Lung (tissue), 12 donors: ENCODE results near the gene PHRF1. TPM values are rescaled to one million over a fixed set of nuclear protein-coding genes. Genes with fewer than 3 reads are reported as not detected.

ENCODE experiments used
- ATAC-seq: fragments of 200-7000 bp; cut with Tn5 transposase; one replicate; pipeline ENCODE4 v1.9.1; 2020; ENCODE audit warnings: moderate number of reproducible peaks; ENCODE audit not compliant: insufficient read depth, low FRiP score
- DNase-seq, 3 donors: peaks; one replicate each; pipeline ENCODE4 v3.0.0-alpha.2; 2013 to 2017
- H3K27ac ChIP-seq, 2 donors: one replicate each; pipeline ENCODE4 v1.5.1; 2013; ENCODE audit warnings: mild to moderate bottlenecking in 2 of 2, moderate library complexity in 2 of 2, control low read depth in 1 of 2, inconsistent platforms in 1 of 2, low read depth in 1 of 2, low read length in 1 of 2
- H3K27me3 ChIP-seq, 3 donors: one replicate each; pipeline ENCODE4 v1.5.1; 2013; ENCODE audit warnings: low read length in 2 of 3; ENCODE audit not compliant: control insufficient read depth in 3 of 3, insufficient read depth in 3 of 3
- H3K36me3 ChIP-seq, 4 donors: one replicate each; pipeline ENCODE4 v1.5.1; 2013; ENCODE audit warnings: low read length in 4 of 4, mild to moderate bottlenecking in 1 of 4, moderate library complexity in 1 of 4; ENCODE audit not compliant: control insufficient read depth in 4 of 4, insufficient read depth in 4 of 4
- H3K4me1 ChIP-seq, 5 donors: one replicate each; pipeline ENCODE4 v1.5.1; 2013; ENCODE audit warnings: low read length in 5 of 5, mild to moderate bottlenecking in 2 of 5, moderate library complexity in 1 of 5; ENCODE audit not compliant: control insufficient read depth in 5 of 5, insufficient read depth in 5 of 5
- H3K4me3 ChIP-seq: one replicate; pipeline ENCODE4 v1.5.1; 2013; ENCODE audit warnings: mild to moderate bottlenecking, control low read depth, moderate library complexity
- H3K9ac ChIP-seq, 2 donors: one replicate each; pipeline ENCODE4 v1.5.1; 2013; ENCODE audit warnings: low read length in 2 of 2, control low read depth in 1 of 2; ENCODE audit not compliant: insufficient read depth in 1 of 2
- H3K9me3 ChIP-seq, 4 donors: one replicate each; pipeline ENCODE4 v1.5.1; 2013; ENCODE audit warnings: low read length in 3 of 4, mild to moderate bottlenecking in 1 of 4, moderate library complexity in 1 of 4; ENCODE audit not compliant: control insufficient read depth in 4 of 4, insufficient read depth in 3 of 4
- WGBS, 2 donors: extraction: QIAGEN DNeasy Blood & Tissue Kit; methylation state at CpG; one replicate each; pipeline ENCODE4 v1.1.7; 2013; 5-methylcytosine and 5-hydroxymethylcytosine counted together
- polyA plus RNA-seq, 2 donors: library from polyadenylated mRNA; stranded (reverse); fragments of 200-250 nt; gene quantifications; one replicate each; pipeline ENCODE4 v1.2.1, GENCODE V29; 2013
- total RNA-seq, 2 donors: library from RNA; depleted of rRNA in 1 of 2; stranded (reverse); fragments of >200 nt in 1 of 2; gene quantifications; one replicate each; pipeline ENCODE4 v1.2.1, GENCODE V29; 2014 to 2021
- TF ChIP-seq, protein P1 (sequence below): IDR thresholded peaks from 2 replicates; pipeline ENCODE4 v1.5.1; 2012; ENCODE audit warnings: mild to moderate bottlenecking; ENCODE audit errors: control extremely low read depth, extremely low read depth
- donor health status: control.
- donor health status: control.
- donor health status: Bipolar disorder and iron deficiency.
- donor health status: healthy.
- donor health status: DM: yes; HTN: yes; CAD: no.

The PHRF1 gene
- total and polyA plus RNA-seq, 4 donors = 16.3 to 39.3 (median 23.5) TPM

DNA sequence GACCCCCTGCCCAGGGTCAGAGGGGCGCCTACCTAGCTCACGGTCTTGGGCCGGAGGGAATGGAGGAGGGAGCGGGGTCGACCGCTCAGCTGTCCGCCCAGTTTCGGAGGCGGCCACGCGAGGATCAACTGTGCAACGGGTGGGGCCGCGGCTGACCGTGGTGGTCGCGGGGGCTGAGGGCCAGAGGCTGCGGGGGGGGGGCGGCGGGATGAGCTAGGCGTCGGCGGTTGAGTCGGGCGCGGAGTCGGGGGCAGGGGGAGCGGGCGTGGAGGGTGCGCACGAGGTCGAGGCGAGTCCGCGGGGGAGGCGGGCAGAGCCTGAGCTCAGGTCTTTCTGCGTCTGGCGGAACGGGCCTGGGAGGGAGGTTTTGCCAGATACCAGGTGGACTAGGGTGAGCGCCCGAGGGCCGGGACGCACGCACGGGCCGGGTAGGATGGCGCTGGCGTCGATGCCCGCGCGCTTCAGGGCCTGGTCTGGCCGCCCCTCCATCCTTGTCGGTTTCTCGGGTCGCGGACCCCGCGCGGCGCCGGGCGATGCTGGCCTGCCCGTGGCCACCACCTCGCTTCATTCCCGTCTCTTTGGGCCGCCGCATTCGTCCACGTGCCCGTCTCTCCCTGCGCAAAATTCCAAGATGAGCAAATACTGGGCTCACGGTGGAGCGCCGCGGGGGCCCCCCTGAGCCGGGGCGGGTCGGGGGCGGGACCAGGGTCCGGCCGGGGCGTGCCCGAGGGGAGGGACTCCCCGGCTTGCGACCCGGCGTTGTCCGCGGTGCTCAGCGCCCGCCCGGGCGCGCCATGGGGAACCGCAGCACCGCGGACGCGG lies 60.5 kb downstream of the PHRF1 start, which contains the start of gene DRD4:
Gene DRD4, plus strand, starts transcription at position 759 of the 822 bp plus-strand sequence. Its CDS starts 36 bp downstream, at position 795.
- ATAC-seq (no peak), DNase-seq (peak in 1 of 3 donors; percentile 17)
- peaks cover 0 to 15% (median 3%) of the 10 kb centered on the region in 5 donors for H3K4me1 ChIP-seq
- no peak within 1 kb of the TSS for H3K27ac ChIP-seq
- H3K4me3 ChIP-seq = no peak within 1 kb of the TSS
- peaks cover 0 to 44% (median 18%) of the 10 kb centered on the region in 3 donors for H3K27me3 ChIP-seq
- WGBS, 2 donors = 16 to 17% methylated on average over 79 to 100 of the region's 100 CpGs
- H3K9ac ChIP-seq = no peak within 1 kb of the TSS
- H3K36me3 ChIP-seq = peaks cover 0 to 2% (median under 1%) of the 10 kb centered on the region in 4 donors
- TF ChIP-seq, protein P1, sequence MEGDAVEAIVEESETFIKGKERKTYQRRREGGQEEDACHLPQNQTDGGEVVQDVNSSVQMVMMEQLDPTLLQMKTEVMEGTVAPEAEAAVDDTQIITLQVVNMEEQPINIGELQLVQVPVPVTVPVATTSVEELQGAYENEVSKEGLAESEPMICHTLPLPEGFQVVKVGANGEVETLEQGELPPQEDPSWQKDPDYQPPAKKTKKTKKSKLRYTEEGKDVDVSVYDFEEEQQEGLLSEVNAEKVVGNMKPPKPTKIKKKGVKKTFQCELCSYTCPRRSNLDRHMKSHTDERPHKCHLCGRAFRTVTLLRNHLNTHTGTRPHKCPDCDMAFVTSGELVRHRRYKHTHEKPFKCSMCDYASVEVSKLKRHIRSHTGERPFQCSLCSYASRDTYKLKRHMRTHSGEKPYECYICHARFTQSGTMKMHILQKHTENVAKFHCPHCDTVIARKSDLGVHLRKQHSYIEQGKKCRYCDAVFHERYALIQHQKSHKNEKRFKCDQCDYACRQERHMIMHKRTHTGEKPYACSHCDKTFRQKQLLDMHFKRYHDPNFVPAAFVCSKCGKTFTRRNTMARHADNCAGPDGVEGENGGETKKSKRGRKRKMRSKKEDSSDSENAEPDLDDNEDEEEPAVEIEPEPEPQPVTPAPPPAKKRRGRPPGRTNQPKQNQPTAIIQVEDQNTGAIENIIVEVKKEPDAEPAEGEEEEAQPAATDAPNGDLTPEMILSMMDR = no peak
- H3K9me3 ChIP-seq = peaks cover 0 to 2% (median 0%) of the 10 kb centered on the region in 4 donors

DNA sequence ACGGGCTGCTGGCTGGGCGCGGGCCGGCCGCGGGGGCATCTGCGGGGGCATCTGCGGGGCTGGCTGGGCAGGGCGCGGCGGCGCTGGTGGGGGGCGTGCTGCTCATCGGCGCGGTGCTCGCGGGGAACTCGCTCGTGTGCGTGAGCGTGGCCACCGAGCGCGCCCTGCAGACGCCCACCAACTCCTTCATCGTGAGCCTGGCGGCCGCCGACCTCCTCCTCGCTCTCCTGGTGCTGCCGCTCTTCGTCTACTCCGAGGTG lies 61.0 kb downstream of the PHRF1 start:
- Histone ChIP-seq H3K27ac (no peak overlapping the region), H3K9ac (no peak overlapping the region), H3K4me3 (no peak overlapping the region), H3K9me3 (peaks cover 0 to 2% (median 0%) of the 10 kb centered on the region in 4 donors), H3K4me1 (peaks cover 0 to 15% (median 3%) of the 10 kb centered on the region in 5 donors), H3K27me3 (peaks cover 0 to 44% (median 18%) of the 10 kb centered on the region in 3 donors), H3K36me3 (peaks cover 0 to 7% (median 4%) of the 10 kb centered on the region in 4 donors)
- no peak for ATAC-seq
- TF ChIP-seq, protein P1 = no peak
- DNase-seq = no peak
- WGBS, 2 donors = 2 to 4% methylated on average over 24 to 34 of the region's 34 CpGs

DNA sequence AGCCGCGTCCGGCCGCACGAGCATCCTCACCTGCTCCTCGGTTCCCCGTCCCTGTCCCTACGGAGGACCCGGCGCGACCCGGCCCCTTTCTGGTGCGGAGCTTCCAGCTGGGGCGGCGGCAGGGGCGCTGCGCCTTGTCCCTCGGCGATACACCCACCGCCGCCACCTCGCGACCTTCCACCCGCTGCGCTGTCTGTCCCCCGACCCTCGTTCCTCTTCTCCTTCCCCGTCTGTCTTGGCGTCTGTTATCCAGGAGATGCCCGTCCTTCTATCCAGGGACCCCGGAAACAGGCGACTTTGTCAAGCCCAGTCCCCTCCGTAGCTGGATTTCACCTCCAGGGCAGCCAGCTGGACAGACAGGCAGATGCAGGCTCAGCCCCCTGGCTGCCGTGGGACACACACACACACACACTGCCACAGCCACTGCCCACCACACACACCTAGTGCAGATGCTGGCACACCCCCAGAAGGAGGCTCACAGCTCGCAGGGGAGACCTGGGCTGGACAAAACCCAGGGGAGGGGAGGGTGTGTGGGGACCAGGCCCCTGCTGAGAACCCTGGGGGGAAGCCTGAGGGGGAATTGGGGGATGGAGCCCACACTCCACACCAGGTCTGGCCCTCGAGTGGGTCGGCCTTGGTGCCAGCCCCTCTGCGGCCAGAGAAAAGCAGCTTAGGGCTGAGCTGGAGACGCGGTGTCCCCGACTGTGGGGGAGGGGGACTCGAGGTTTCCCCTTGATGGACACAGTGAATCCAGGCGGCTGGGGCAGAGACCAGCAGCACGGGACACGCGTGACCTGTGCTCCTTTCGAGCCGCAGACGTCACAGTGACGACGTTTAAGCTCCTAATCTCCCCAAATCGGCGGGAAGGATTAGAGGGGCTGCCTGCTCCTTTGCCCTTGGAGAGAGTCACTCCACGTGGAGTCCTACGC lies 61.6 kb downstream of the PHRF1 start:
- Histone ChIP-seq H3K27me3 (peaks cover 0 to 44% (median 18%) of the 10 kb centered on the region in 3 donors), H3K9ac (no peak overlapping the region), H3K36me3 (peaks cover 0 to 7% (median 5%) of the 10 kb centered on the region in 4 donors), H3K4me3 (no peak overlapping the region), H3K9me3 (peaks cover 0 to 2% (median 0%) of the 10 kb centered on the region in 4 donors), H3K27ac (no peak overlapping the region), H3K4me1 (peaks cover 0 to 15% (median 3%) of the 10 kb centered on the region in 5 donors)
- ATAC-seq (no peak), DNase-seq (no peak)
- TF ChIP-seq, protein P1 = no peak
- WGBS, 2 donors = 26 to 38% methylated on average over 55 of the region's 55 CpGs
